Measurements from ENCODE around the gene ADGRF5. TPM values are rescaled to one million over a fixed set of nuclear protein-coding genes. Genes with fewer than 3 reads are reported as not detected.

ADGRF5 gene
- total and polyA plus RNA-seq, 2 donors (not counting 3 experiments of a cell fraction or from before 2014, with no cell fraction given) = 26.3 to 50.0 TPM

- no TSS peak for BruUV-seq (replicated peaks)
- H3K79me2 ChIP-seq (ENCODE audit: control insufficient read depth, insufficient read depth, low read length) = no peaks in the 10 kb centered on the region
- dilution Hi-C loops (cut with MboI; ENCODE audit: extremely low pct_ligation_motif_present, low sequenced_read_pairs) = no loop called here
- no peaks in the 10 kb centered on the region for H3K9me1 ChIP-seq (replicated peaks; ENCODE audit: control insufficient read depth, extremely low read depth, insufficient read depth, low read length)
- no peak for TF ChIP-seq POLR2AphosphoS5 (IDR thresholded peaks at IDR 0.05; ENCODE audit: insufficient read depth, low read depth, low read length)
- TF ChIP-seq MAX (IDR thresholded peaks at IDR 0.05; ENCODE audit: insufficient read depth, insufficient read length) = no peak
- no peak for TF ChIP-seq EZH2 (IDR thresholded peaks at IDR 0.05; ENCODE audit: borderline replicate concordance, low read depth, low read length, severe bottlenecking)
- no peak for TF ChIP-seq JUN (IDR thresholded peaks at IDR 0.05; ENCODE audit: borderline replicate concordance, insufficient read depth, insufficient read length, low read depth)
- TF ChIP-seq GATA2 (IDR thresholded peaks at IDR 0.05; ENCODE audit: insufficient read depth, insufficient read length, low read depth, low read length) = peak; percentile 40
- TF ChIP-seq FOS (IDR thresholded peaks at IDR 0.05; ENCODE audit: borderline replicate concordance, insufficient read depth, low read length) = peak; percentile 57
- no peak for TF ChIP-seq CTCF (IDR thresholded peaks at IDR 0.05; ENCODE audit: extremely low read depth in 1 of 2, insufficient read depth in 1 of 2, low read depth in 1 of 2, low read length in 2 of 2)
- no peak for TF ChIP-seq POLR2A (IDR thresholded peaks at IDR 0.05; ENCODE audit: low read depth, low read length)
- TF ChIP-seq MYC (IDR thresholded peaks at IDR 0.05; ENCODE audit: low read depth, low read length) = no peak
- H3K9me3 ChIP-seq (replicated peaks; ENCODE audit: control insufficient read depth, insufficient read depth, low read length) = no peaks in the 10 kb centered on the region
- no peak for DNase-seq (ENCODE audit: low read depth, low spot score)
- no peak overlapping the region for H3K4me3 ChIP-seq (replicated peaks in 1 of 3; ENCODE audit: insufficient read depth in 1 of 3, low read depth in 1 of 3, low read length in 3 of 3)
- H3K36me3 ChIP-seq (ENCODE audit: control insufficient read depth in 2 of 2, extremely low read depth in 1 of 2, insufficient read depth in 2 of 2, low read length in 2 of 2) = peaks cover 0 to 3% of the 10 kb centered on the region in 2 experiments
- H3K27me3 ChIP-seq (ENCODE audit: control insufficient read depth in 2 of 2, insufficient read depth in 2 of 2, low read length in 2 of 2) = no peaks in the 10 kb centered on the region
- no peaks in the 10 kb centered on the region for H4K20me1 ChIP-seq (replicated peaks; ENCODE audit: control insufficient read depth, extremely low read depth, insufficient read depth, low read length)
- H3K9ac ChIP-seq (replicated peaks; ENCODE audit: extremely low read depth, insufficient read depth, low read length) = no peak overlapping the region
- H3K27ac ChIP-seq (ENCODE audit: insufficient read depth, low read depth, low read length) = no peak overlapping the region
- ChIA-PET POLR2A (no interaction called here), CTCF (interaction anchor here (0.8 to 1.8 kb wide), 3 partner anchors 16 to 49 kb away, joined by 3 to 4 read pairs (median 3); no protein-coding TSS in a partner anchor)
- peaks cover 43% of the 10 kb centered on the region for H3K4me1 ChIP-seq (ENCODE audit: control insufficient read depth, extremely low read depth, insufficient read depth, low read length)
- peak; percentile 66 for FAIRE-seq
- H2AFZ ChIP-seq (ENCODE audit: low read depth, low read length) = no peak overlapping the region
- H3K4me2 ChIP-seq (ENCODE audit: insufficient read depth, low read length) = no peak overlapping the region
- intact Hi-C loops (cut with micrococcal nuclease) = no loop called here
Measured at GRCh38 chr6:46904117-46904516, 17.6 kb downstream of the ADGRF5 start.
